SK-N-SH (cell line): ENCODE data around the gene POLD4. TPM values are rescaled to one million over a fixed set of nuclear protein-coding genes. Genes with fewer than 3 reads are reported as not detected.

ENCODE experiments used
- CTCF ChIA-PET: fragments of 300-600, 350-600 bp; formaldehyde crosslinking; extraction: SDS; loops from one replicate; lab custom pipeline; 2021; lab: Yijun Ruan, JAX
- POLR2A ChIA-PET: fragments of 350-600 bp; sonication (Branson Sonifier 250); formaldehyde crosslinking; extraction: SDS; loops from one replicate; lab custom pipeline; 2020; ENCODE audit warnings: antibody characterized with exemption, inconsistent platforms; lab: Yijun Ruan, JAX
- DNase-seq: peaks from one replicate; pipeline ENCODE4 v3.0.0; 2012
- H2AFZ ChIP-seq: fragments of 200-600 bp; sonication (generic); 2 replicates; pipeline ENCODE4 v1.8.1; 2016; ENCODE audit warnings: antibody characterized with exemption, mild to moderate bottlenecking, low read depth
- H3F3A ChIP-seq: fragments of 200-600 bp; sonication (generic); replicated peaks from 2 replicates; pipeline ENCODE3; 2016; ENCODE audit warnings: antibody characterized with exemption, mild to moderate bottlenecking; ENCODE audit not compliant: insufficient read depth
- H3K27ac ChIP-seq, 2 experiments: fragments of 200-500 bp in 1 of 2; fragments of 200-600 bp in 1 of 2; sonication (Bioruptor generic) in 1 of 2; sonication (generic), shearing (Covaris generic) in 1 of 2; 2 replicates each; pipeline versions ENCODE4 v1.5.1 to v1.6.1; 2014 to 2016; ENCODE audit warnings: low read depth in 2 of 2, inconsistent platforms in 1 of 2, low read length in 1 of 2, mild to moderate bottlenecking in 1 of 2, mixed read lengths in 1 of 2
- H3K27me3 ChIP-seq: fragments of 200-600 bp; sonication (generic), shearing (Covaris generic); 2 replicates; pipeline ENCODE4 v1.6.1; 2016; ENCODE audit warnings: mixed run types; ENCODE audit not compliant: insufficient read depth
- H3K36me3 ChIP-seq, 2 experiments: fragments of 200-500 bp in 1 of 2; fragments of 200-600 bp in 1 of 2; sonication (Bioruptor generic) in 1 of 2; sonication (generic) in 1 of 2; replicated peaks in 1 of 2; 2 replicates each; pipeline versions ENCODE3 to v1.5.1; 2014 to 2016; ENCODE audit warnings: low read length in 1 of 2, mild to moderate bottlenecking in 1 of 2; ENCODE audit not compliant: insufficient read depth in 2 of 2, control insufficient read depth in 1 of 2
- H3K4me1 ChIP-seq, 2 experiments: fragments of 200-500 bp in 1 of 2; fragments of 200-600 bp in 1 of 2; sonication (Bioruptor generic) in 1 of 2; sonication (generic), shearing (Covaris generic) in 1 of 2; 2 replicates each; pipeline versions ENCODE4 v1.5.1 to v1.6.1; 2014 to 2016; ENCODE audit warnings: low read depth in 1 of 2, low read length in 1 of 2, mixed run types in 1 of 2; ENCODE audit not compliant: insufficient read depth in 2 of 2, control insufficient read depth in 1 of 2
- H3K4me2 ChIP-seq: fragments of 200-600 bp; sonication (generic), shearing (Covaris generic); 2 replicates; pipeline ENCODE4 v1.6.1; 2017; ENCODE audit warnings: mixed run types
- H3K4me3 ChIP-seq, 2 experiments: fragments of 200-500 bp in 1 of 2; fragments of 200-600 bp in 1 of 2; sonication (Bioruptor generic) in 1 of 2; sonication (generic), shearing (Covaris generic) in 1 of 2; 2 replicates each; pipeline versions ENCODE4 v1.5.1 to v1.8.1; 2014 to 2016; ENCODE audit warnings: low read depth in 2 of 2, inconsistent platforms in 1 of 2, low read length in 1 of 2, mild to moderate bottlenecking in 1 of 2, mixed read lengths in 1 of 2, moderate library complexity in 1 of 2
- H3K79me2 ChIP-seq: fragments of 200-600 bp; sonication (generic); 2 replicates; pipeline ENCODE4 v1.8.1; 2017; ENCODE audit warnings: mild to moderate bottlenecking; ENCODE audit not compliant: insufficient read depth
- H3K9ac ChIP-seq: fragments of 200-600 bp; sonication (generic); 2 replicates; pipeline ENCODE4 v1.6.1; 2017; ENCODE audit warnings: mixed run types
- H3K9me2 ChIP-seq: fragments of 200-600 bp; sonication (generic); 2 replicates; pipeline ENCODE4 v1.6.1; 2017; ENCODE audit warnings: mixed run types
- H3K9me3 ChIP-seq: fragments of 200-600 bp; sonication (generic); 2 replicates; pipeline ENCODE4 v1.6.1; 2017; ENCODE audit warnings: mixed run types, mild to moderate bottlenecking, moderate library complexity
- H4K20me1 ChIP-seq: fragments of 200-600 bp; sonication (generic); 2 replicates; pipeline ENCODE4 v1.6.1; 2017; ENCODE audit warnings: mild to moderate bottlenecking, mixed run types; ENCODE audit not compliant: insufficient read depth
- EP300 ChIP-seq, 2 experiments: IDR thresholded peaks; 2 replicates each; pipeline versions ENCODE4 v1.4.0 to v1.6.1; 2012; ENCODE audit warnings: borderline replicate concordance in 1 of 2, low read depth in 1 of 2, low read length in 1 of 2
- FOSL2 ChIP-seq: IDR thresholded peaks from 2 replicates; pipeline ENCODE4 v1.4.0; 2012; ENCODE audit warnings: low read depth, mild to moderate bottlenecking, moderate library complexity, borderline replicate concordance
- GABPA ChIP-seq: IDR thresholded peaks from 2 replicates; pipeline ENCODE4 v1.4.0; 2012; ENCODE audit warnings: low read depth, mild to moderate bottlenecking
- POLR2AphosphoS5 ChIP-seq: IDR thresholded peaks from 2 replicates; pipeline ENCODE4 v1.6.1; 2012; ENCODE audit warnings: low read depth, low read length
- RFX5 ChIP-seq: IDR thresholded peaks from 2 replicates; pipeline ENCODE4 v1.6.1; 2012; ENCODE audit warnings: mild to moderate bottlenecking, improper control_type of control experiment, low read length
- SIN3A ChIP-seq: IDR thresholded peaks from 2 replicates; pipeline ENCODE4 v1.6.1; 2012; ENCODE audit warnings: low read depth, mild to moderate bottlenecking, low read length, moderate library complexity, borderline replicate concordance
- SMC3 ChIP-seq: IDR thresholded peaks from 2 replicates; pipeline ENCODE4 v1.6.1; 2012; ENCODE audit warnings: low read depth, low read length, improper control_type of control experiment
- YY1 ChIP-seq: IDR thresholded peaks from 2 replicates; pipeline ENCODE4 v1.4.0; 2012; ENCODE audit warnings: low read depth, mild to moderate bottlenecking
- WGBS: methylation state at CpG from one replicate; pipeline ENCODE4 v1.1.6; 2017; ENCODE audit warnings: low lambda C conversion rate; 5-methylcytosine and 5-hydroxymethylcytosine counted together
- polyA plus RNA-seq, 3 experiments: library from polyadenylated mRNA; depleted of rRNA; stranded (reverse); fragments of >200 nt; gene quantifications; 2 replicates each; pipeline ENCODE4 v1.2.3, GENCODE V29; 2012
- TF ChIP-seq, protein P1 (sequence below): IDR thresholded peaks from 2 replicates; pipeline ENCODE4 v1.4.0; 2012; ENCODE audit warnings: low read depth, borderline replicate concordance
- TF ChIP-seq, protein P2 (sequence below): IDR thresholded peaks from 2 replicates; pipeline ENCODE4 v1.4.0; 2012; ENCODE audit warnings: low read depth, borderline replicate concordance
- TF ChIP-seq, protein P3 (sequence below): fragments of 150-350 bp; IDR thresholded peaks from 2 replicates; pipeline ENCODE4 v1.6.1; 2016; ENCODE audit warnings: mild to moderate bottlenecking, low read depth, low read length
- TF ChIP-seq, protein P4 (sequence below): IDR thresholded peaks from 2 replicates; pipeline ENCODE4 v1.4.0; 2012; ENCODE audit warnings: low read depth

Gene POLD4
- polyA plus RNA-seq, 1 of the 3 experiments (the other 2 are of a cell fraction): 80.4 TPM

DNA sequence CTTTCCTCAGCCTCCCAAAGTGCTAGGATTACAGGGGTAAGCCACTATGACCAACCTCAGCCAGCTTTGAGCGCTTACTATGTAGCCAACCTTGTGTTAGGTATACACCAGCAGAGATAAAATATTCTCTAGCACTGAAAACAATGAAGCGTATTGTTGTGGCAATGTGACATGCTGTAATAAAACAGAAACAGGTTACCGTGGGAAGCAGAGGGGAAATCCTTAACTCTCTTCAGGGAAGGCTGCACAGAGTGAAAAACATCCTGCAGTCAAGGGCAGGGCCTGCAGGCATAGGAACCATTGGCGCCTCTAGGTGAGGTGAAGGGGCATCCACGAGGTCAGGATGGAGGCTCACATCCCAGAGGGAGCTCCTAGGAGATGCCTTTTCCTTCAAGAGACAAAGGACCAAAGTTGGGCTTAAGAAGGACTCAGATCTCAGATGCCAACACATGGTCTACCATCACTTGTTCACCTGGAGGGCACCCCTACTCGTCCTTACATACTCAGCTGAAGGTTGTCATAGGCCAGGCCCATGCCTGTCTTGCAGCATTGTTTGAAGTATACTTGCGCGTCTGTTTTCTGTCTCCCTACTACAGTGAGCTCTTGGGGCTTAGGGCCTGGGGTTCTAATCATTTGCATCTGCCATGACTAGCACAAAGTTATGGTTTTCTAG, 8.0 kb downstream of the POLD4 start:
- no peak for DNase-seq
- H3K4me3 ChIP-seq: no peak overlapping the region
- H3K79me2 ChIP-seq: no peaks in the 10 kb centered on the region
- H3K27me3 ChIP-seq: no peaks in the 10 kb centered on the region
- POLR2A ChIA-PET: interaction anchor here (0.6 kb wide), 1 partner anchor 45 kb away, joined by 3 read pairs; no protein-coding TSS in a partner anchor
- no peaks in the 10 kb centered on the region for H3K9me3 ChIP-seq
- no peak overlapping the region for H3K27ac ChIP-seq
- H3K4me2 ChIP-seq: no peak overlapping the region
- H3K36me3 ChIP-seq: peaks cover 0 to 6% of the 10 kb centered on the region in 2 experiments
- no peak for TF ChIP-seq FOSL2
- no peak for TF ChIP-seq EP300 (IDR thresholded peaks at IDR 0.05; ENCODE audit: borderline replicate concordance in 1 of 2, low read depth in 1 of 2, low read length in 1 of 2)
- no peak for TF ChIP-seq SMC3
- TF ChIP-seq RFX5: no peak
- no peak for TF ChIP-seq GABPA
- TF ChIP-seq, protein P1, sequence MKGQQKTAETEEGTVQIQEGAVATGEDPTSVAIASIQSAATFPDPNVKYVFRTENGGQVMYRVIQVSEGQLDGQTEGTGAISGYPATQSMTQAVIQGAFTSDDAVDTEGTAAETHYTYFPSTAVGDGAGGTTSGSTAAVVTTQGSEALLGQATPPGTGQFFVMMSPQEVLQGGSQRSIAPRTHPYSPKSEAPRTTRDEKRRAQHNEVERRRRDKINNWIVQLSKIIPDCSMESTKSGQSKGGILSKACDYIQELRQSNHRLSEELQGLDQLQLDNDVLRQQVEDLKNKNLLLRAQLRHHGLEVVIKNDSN: no peak
- TF ChIP-seq YY1: no peak
- no peak for TF ChIP-seq SIN3A
- TF ChIP-seq, protein P2, sequence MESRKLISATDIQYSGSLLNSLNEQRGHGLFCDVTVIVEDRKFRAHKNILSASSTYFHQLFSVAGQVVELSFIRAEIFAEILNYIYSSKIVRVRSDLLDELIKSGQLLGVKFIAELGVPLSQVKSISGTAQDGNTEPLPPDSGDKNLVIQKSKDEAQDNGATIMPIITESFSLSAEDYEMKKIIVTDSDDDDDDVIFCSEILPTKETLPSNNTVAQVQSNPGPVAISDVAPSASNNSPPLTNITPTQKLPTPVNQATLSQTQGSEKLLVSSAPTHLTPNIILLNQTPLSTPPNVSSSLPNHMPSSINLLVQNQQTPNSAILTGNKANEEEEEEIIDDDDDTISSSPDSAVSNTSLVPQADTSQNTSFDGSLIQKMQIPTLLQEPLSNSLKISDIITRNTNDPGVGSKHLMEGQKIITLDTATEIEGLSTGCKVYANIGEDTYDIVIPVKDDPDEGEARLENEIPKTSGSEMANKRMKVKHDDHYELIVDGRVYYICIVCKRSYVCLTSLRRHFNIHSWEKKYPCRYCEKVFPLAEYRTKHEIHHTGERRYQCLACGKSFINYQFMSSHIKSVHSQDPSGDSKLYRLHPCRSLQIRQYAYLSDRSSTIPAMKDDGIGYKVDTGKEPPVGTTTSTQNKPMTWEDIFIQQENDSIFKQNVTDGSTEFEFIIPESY: no peak
- TF ChIP-seq POLR2AphosphoS5: no peak
- TF ChIP-seq, protein P3, sequence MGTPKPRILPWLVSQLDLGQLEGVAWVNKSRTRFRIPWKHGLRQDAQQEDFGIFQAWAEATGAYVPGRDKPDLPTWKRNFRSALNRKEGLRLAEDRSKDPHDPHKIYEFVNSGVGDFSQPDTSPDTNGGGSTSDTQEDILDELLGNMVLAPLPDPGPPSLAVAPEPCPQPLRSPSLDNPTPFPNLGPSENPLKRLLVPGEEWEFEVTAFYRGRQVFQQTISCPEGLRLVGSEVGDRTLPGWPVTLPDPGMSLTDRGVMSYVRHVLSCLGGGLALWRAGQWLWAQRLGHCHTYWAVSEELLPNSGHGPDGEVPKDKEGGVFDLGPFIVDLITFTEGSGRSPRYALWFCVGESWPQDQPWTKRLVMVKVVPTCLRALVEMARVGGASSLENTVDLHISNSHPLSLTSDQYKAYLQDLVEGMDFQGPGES: no peak
- TF ChIP-seq, protein P4, sequence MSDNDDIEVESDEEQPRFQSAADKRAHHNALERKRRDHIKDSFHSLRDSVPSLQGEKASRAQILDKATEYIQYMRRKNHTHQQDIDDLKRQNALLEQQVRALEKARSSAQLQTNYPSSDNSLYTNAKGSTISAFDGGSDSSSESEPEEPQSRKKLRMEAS: no peak
- no peak overlapping the region for H2AFZ ChIP-seq
- 79% methylated on average over 8 of the region's 8 CpGs for WGBS
- H3K4me1 ChIP-seq: peaks cover 5 to 29% of the 10 kb centered on the region in 2 experiments; a peak in 1 of 4 replicates
- H4K20me1 ChIP-seq: no peaks in the 10 kb centered on the region
- peaks cover 22% of the 10 kb centered on the region for H3F3A ChIP-seq
- no peaks in the 10 kb centered on the region for H3K9me2 ChIP-seq
- CTCF ChIA-PET: interaction anchor here (0.7 to 7.4 kb wide), 33 partner anchors 8 to 290 kb away, joined by 3 to 116 read pairs (median 4); partner anchors contain the start of genes ANKRD13D, CLCF1, GPR152 and POLD4
- no peak overlapping the region for H3K9ac ChIP-seq
